Measurements from ENCODE around the gene UNC5C. TPM values are rescaled to one million over a fixed set of nuclear protein-coding genes. Genes with fewer than 3 reads are reported as not detected.

UNC5C gene
- total and polyA plus RNA-seq, 2 of the 4 experiments (the other 2 are of a cell fraction) = under 0.01 TPM

- H3K4me3 ChIP-seq (ENCODE audit: insufficient read depth, low read depth, low read length) = no peak overlapping the region
- no peaks in the 10 kb centered on the region; the same call in 1 of the 2 replicates for H3K27me3 ChIP-seq (ENCODE audit: control insufficient read depth, insufficient read depth, low read length)
- in situ Hi-C loops (cut with MboI; ENCODE audit: low sequenced_read_pairs) = no loop called here
- H2BK5ac ChIP-seq (ENCODE audit: low read depth, low read length, poor library complexity, severe bottlenecking) = no peak overlapping the region
- H4K91ac ChIP-seq (ENCODE audit: insufficient read depth, low read depth, low read length) = no peak overlapping the region
- no peak overlapping the region for H3K9ac ChIP-seq (ENCODE audit: low read depth, low read length)
- H3K4me1 ChIP-seq (ENCODE audit: control insufficient read depth, insufficient read depth, low read length) = peaks cover 4% of the 10 kb centered on the region
- DNase-seq (no peak), ATAC-seq (ENCODE audit: low read depth) (no peak)
- H3K36me3 ChIP-seq (ENCODE audit: control insufficient read depth, insufficient read depth, low read length) = no peaks in the 10 kb centered on the region
- no peak overlapping the region for H2AK5ac ChIP-seq (ENCODE audit: low read depth, low read length)
- dilution Hi-C loops (cut with HindIII; ENCODE audit: low sequenced_read_pairs, unreplicated experiment) = no loop called here
- H3K9me1 ChIP-seq (ENCODE audit: insufficient read depth, low read length) = no peaks in the 10 kb centered on the region
- H3K14ac ChIP-seq (replicated peaks; ENCODE audit: low read depth, low read length) = no peak overlapping the region
- H3K4ac ChIP-seq (ENCODE audit: low read depth, low read length) = no peak overlapping the region
- WGBS, 2 experiments (ENCODE audit: extremely low coverage in 2 of 2, insufficient read length in 1 of 2) = 92% methylated on average over 2 of the region's 2 CpGs; no CpG with 5 or more reads in 1 of the 2 experiments
- no peak overlapping the region for H2BK20ac ChIP-seq (ENCODE audit: low read depth, low read length)
- no peak overlapping the region for H3K23ac ChIP-seq (ENCODE audit: low read depth, low read length)
- no peak overlapping the region for H4K8ac ChIP-seq (ENCODE audit: low read depth in 2 of 2, low read length in 2 of 2)
- no peaks in the 10 kb centered on the region for H3K79me1 ChIP-seq (ENCODE audit: low read depth in 1 of 2, low read length in 2 of 2)
- no peaks in the 10 kb centered on the region for H4K20me1 ChIP-seq (ENCODE audit: insufficient read depth, low read length)
- intact Hi-C loops (cut with micrococcal nuclease) = no loop called here
- CTCF ChIA-PET = no interaction called here
- BruUV-seq (replicated peaks) = no TSS peak
- no peak overlapping the region for H3K4me2 ChIP-seq (ENCODE audit: low read depth, low read length)
- no peak overlapping the region for H3K56ac ChIP-seq (ENCODE audit: extremely low read depth, insufficient read depth, low read length)
- no peaks in the 10 kb centered on the region for H3K9me3 ChIP-seq (ENCODE audit: control insufficient read depth, insufficient read depth, low read length)
- no peak overlapping the region for H2BK15ac ChIP-seq (ENCODE audit: low read depth, low read length)
- TF ChIP-seq FOS (IDR thresholded peaks at IDR 0.05; ENCODE audit: low read depth, low read length) (no peak), MAFK (IDR thresholded peaks at IDR 0.05; ENCODE audit: low read depth, low read length) (no peak), MXI1 (IDR thresholded peaks at IDR 0.05; ENCODE audit: borderline replicate concordance, low read depth, low read length) (no peak), MAZ (IDR thresholded peaks at IDR 0.05; ENCODE audit: borderline replicate concordance, low read depth, low read length) (no peak), RCOR1 (IDR thresholded peaks at IDR 0.05; ENCODE audit: insufficient replicate concordance, low read length) (no peak), RFX5 (IDR thresholded peaks at IDR 0.05; ENCODE audit: low read depth, low read length) (no peak)
- no peak overlapping the region for H4K5ac ChIP-seq (ENCODE audit: low read depth, low read length)
- POLR2A ChIA-PET (ENCODE audit: unreplicated experiment) = no interaction called here
- no peak overlapping the region for H3K27ac ChIP-seq (ENCODE audit: insufficient read depth, low read length)
- no peak overlapping the region for H2AK9ac ChIP-seq (replicated peaks; ENCODE audit: low read depth, low read length, poor library complexity)
- H2BK120ac ChIP-seq (ENCODE audit: low read depth, low read length) = no peak overlapping the region
- no peak overlapping the region for H2AFZ ChIP-seq (replicated peaks; ENCODE audit: low read length, poor library complexity)
- H3K18ac ChIP-seq (ENCODE audit: low read depth, low read length) = no peak overlapping the region
Observed at GRCh38 chr4:95217197-95217596, 331.6 kb downstream of the UNC5C start.
